Ascending aorta (tissue), 2 donors: ENCODE data around the gene ZDHHC19. TPM values are rescaled to one million over a fixed set of nuclear protein-coding genes. Genes with fewer than 3 reads are reported as not detected.

ENCODE experiments used
- DNase-seq, 2 donors: peaks; one replicate each; pipeline ENCODE4 v3.0.0-alpha.2; 2019; ENCODE audit warnings: low spot score in 2 of 2
- H3K27ac ChIP-seq, 2 donors: fragments of 200-600 bp; sonication (generic); one replicate each; pipeline ENCODE4 v1.5.1; 2016 to 2017; ENCODE audit warnings: mild to moderate bottlenecking in 1 of 2
- H3K27me3 ChIP-seq: fragments of 200-600 bp; sonication (generic); one replicate; pipeline ENCODE4 v1.5.1; 2017
- H3K36me3 ChIP-seq, 2 donors: fragments of 200-600 bp; sonication (generic); one replicate each; pipeline ENCODE4 v1.5.1; 2016
- H3K4me1 ChIP-seq, 2 donors: fragments of 200-600 bp; sonication (generic); one replicate each; pipeline ENCODE4 v1.5.1; 2016 to 2017; ENCODE audit warnings: mild to moderate bottlenecking in 1 of 2
- H3K4me3 ChIP-seq, 2 donors: fragments of 200-600 bp; sonication (generic); one replicate each; pipeline ENCODE4 v1.5.1; 2016 to 2017; ENCODE audit warnings: mild to moderate bottlenecking in 1 of 2
- H3K9me3 ChIP-seq, 2 donors: fragments of 200-600 bp; sonication (generic); one replicate each; pipeline ENCODE4 v1.5.1; 2016
- CTCF ChIP-seq, 3 experiments: fragments of 200-600 bp in 2 of 3; fragments of 450-650 bp in 1 of 3; sonication (generic) in 2 of 3; IDR thresholded peaks; one replicate each; pipeline ENCODE4 v1.5.1; 2016 to 2019; ENCODE audit warnings: antibody characterized with exemption in 3 of 3, mild to moderate bottlenecking in 1 of 3, moderate library complexity in 1 of 3
- intact Hi-C: fragments of 100-400 bp; cut with DNase I; formaldehyde crosslinking; loops from one replicate; pipeline ENCODE4 v1.15.1; 2023
- total RNA-seq: library from RNA; depleted of rRNA; stranded (reverse); fragments of >200 nt; gene quantifications from one replicate; pipeline ENCODE4 v1.1.0, GENCODE V29; 2016

The ZDHHC19 gene
- total RNA-seq, 1 donor from 2014 or later = not detected

GRCh38 chr3:196194542-196194915 lies 16.7 kb downstream of the ZDHHC19 start:
- Histone ChIP-seq H3K4me1 (no peaks in the 10 kb centered on the region), H3K9me3 (no peaks in the 10 kb centered on the region), H3K27me3 (no peaks in the 10 kb centered on the region), H3K36me3 (no peaks in the 10 kb centered on the region), H3K4me3 (no peak overlapping the region), H3K27ac (no peak overlapping the region)
- no peak for TF ChIP-seq CTCF (IDR thresholded peaks at IDR 0.05)
- no peak for DNase-seq
- intact Hi-C loops = no loop called here

GRCh38 chr3:196193736-196194541 lies 17.3 kb downstream of the ZDHHC19 start:
- intact Hi-C loops = no loop called here

GRCh38 chr3:196193133-196193735 lies 18.0 kb downstream of the ZDHHC19 start:
- no peaks in the 10 kb centered on the region for H3K36me3 ChIP-seq
- TF ChIP-seq CTCF (IDR thresholded peaks at IDR 0.05) = no peak
- H3K4me1 ChIP-seq = no peaks in the 10 kb centered on the region
- H3K9me3 ChIP-seq = no peaks in the 10 kb centered on the region
- no peaks in the 10 kb centered on the region for H3K27me3 ChIP-seq
- no peak overlapping the region for H3K4me3 ChIP-seq
- intact Hi-C loops = no loop called here
- no peak for DNase-seq
- H3K27ac ChIP-seq = no peak overlapping the region

More at GRCh38 chr3:196193736-196194541, 17.3 kb downstream of the ZDHHC19 start:
- H3K4me3 ChIP-seq = no peak overlapping the region
- no peaks in the 10 kb centered on the region for H3K9me3 ChIP-seq
- no peaks in the 10 kb centered on the region for H3K4me1 ChIP-seq
- DNase-seq = no peak
- no peaks in the 10 kb centered on the region for H3K27me3 ChIP-seq
- no peak for TF ChIP-seq CTCF (IDR thresholded peaks at IDR 0.05)
- H3K27ac ChIP-seq = no peak overlapping the region
- H3K36me3 ChIP-seq = no peaks in the 10 kb centered on the region

- Histone ChIP-seq H3K27me3 (no peaks in the 10 kb centered on the region), H3K36me3 (no peaks in the 10 kb centered on the region), H3K4me1 (no peaks in the 10 kb centered on the region), H3K9me3 (no peaks in the 10 kb centered on the region), H3K27ac (no peak overlapping the region), H3K4me3 (no peak overlapping the region)
- DNase-seq = no peak
- intact Hi-C loops = no loop called here
- no peak for TF ChIP-seq CTCF (IDR thresholded peaks at IDR 0.05)
These were observed 18.6 kb downstream of the ZDHHC19 start for GRCh38 chr3:196192524-196193051.

- no peaks in the 10 kb centered on the region for H3K4me1 ChIP-seq
- no peak overlapping the region for H3K27ac ChIP-seq
- TF ChIP-seq CTCF (IDR thresholded peaks at IDR 0.05) = peak in 1 of 3 experiments; percentile 9
- no peaks in the 10 kb centered on the region for H3K36me3 ChIP-seq
- intact Hi-C loops = no loop called here
- H3K27me3 ChIP-seq = no peaks in the 10 kb centered on the region
- no peak for DNase-seq
- H3K4me3 ChIP-seq = no peak overlapping the region
- H3K9me3 ChIP-seq = no peaks in the 10 kb centered on the region
These were observed 19.1 kb downstream of the ZDHHC19 start for GRCh38 chr3:196192036-196192523.
